ENCODE results near the gene ADGRG3. TPM values are rescaled to one million over a fixed set of nuclear protein-coding genes. Genes with fewer than 3 reads are reported as not detected.

The ADGRG3 gene
- total RNA-seq, 5 donors from 2014 or later (not counting 1 experiment from before 2014, with no cell fraction given) = 0.16 to 1.8 (median 0.40) TPM; not detected in 1

DNA sequence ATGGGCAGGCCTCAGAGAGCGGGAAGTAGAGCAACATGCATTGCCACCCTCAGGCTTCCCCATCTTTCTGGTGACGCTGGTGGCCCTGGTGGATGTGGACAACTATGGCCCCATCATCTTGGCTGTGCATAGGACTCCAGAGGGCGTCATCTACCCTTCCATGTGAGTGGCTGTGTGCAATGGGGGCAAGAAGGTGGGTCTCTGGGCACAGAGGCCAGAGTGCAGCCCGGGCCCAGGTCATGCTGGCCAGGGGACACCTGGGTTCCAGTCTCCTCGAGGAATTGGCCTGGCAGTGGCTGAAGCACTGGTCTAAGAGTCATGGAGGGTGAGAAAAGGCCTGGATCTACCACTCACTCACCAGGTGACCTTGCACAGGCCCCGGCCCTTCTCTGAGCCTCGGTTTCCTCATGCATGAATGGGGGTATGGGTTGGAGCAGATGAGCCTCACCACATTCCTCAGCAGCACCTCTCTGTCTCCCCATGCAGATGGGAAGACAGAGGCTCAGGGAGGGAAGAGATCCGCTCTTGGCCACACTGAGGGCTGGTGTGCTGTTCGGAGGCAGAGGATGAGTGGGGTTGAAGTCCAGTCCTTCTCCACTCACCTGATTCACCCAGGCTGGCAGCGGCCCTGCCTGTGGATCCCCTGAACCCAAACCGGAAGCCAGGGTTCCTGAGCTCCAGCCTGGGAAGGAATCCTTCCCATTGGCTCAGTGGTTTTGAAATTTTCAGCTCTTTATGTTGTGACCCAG is 7.2 kb upstream of the ADGRG3 start:
- Mint-ChIP-seq H3K36me3 (no peaks in the 10 kb centered on the region), H3K9me3 (no peaks in the 10 kb centered on the region), H3K4me1 (peaks cover 0 to 9% (median 7%) of the 10 kb centered on the region in 3 donors), H3K4me3 (no peak overlapping the region), H3K27me3 (no peaks in the 10 kb centered on the region), H3K27ac (no peak overlapping the region)
- Histone ChIP-seq H3K4me1 (ENCODE audit: control insufficient read depth in 1 of 2, extremely low read depth in 1 of 2, insufficient read depth in 2 of 2, low read length in 2 of 2) (peaks cover 0 to 17% of the 10 kb centered on the region in 2 experiments), H3K27me3 (replicated peaks in 1 of 2; ENCODE audit: control insufficient read depth in 2 of 2, extremely low read depth in 1 of 2, insufficient read depth in 2 of 2, low read length in 1 of 2) (no peaks in the 10 kb centered on the region), H3K9me3 (no peaks in the 10 kb centered on the region), H3K4me3 (ENCODE audit: control insufficient read depth in 1 of 2, extremely low read depth in 1 of 2, low read length in 1 of 2) (no peak overlapping the region), H3K27ac (ENCODE audit: low read length) (no peak overlapping the region), H3K36me3 (ENCODE audit: control insufficient read depth in 2 of 2, extremely low read depth in 1 of 2, insufficient read depth in 1 of 2, low read length in 1 of 2) (peaks cover 0 to 45% of the 10 kb centered on the region in 2 donors)
- CTCF ChIA-PET = no interaction called here
- no peak for ATAC-seq (replicated peaks in 1 of 4)
- 81% methylated on average over 5 of the region's 11 CpGs for WGBS (ENCODE audit: insufficient coverage)
- DNase-seq = no peak
- POLR2A ChIA-PET = no interaction called here

DNA sequence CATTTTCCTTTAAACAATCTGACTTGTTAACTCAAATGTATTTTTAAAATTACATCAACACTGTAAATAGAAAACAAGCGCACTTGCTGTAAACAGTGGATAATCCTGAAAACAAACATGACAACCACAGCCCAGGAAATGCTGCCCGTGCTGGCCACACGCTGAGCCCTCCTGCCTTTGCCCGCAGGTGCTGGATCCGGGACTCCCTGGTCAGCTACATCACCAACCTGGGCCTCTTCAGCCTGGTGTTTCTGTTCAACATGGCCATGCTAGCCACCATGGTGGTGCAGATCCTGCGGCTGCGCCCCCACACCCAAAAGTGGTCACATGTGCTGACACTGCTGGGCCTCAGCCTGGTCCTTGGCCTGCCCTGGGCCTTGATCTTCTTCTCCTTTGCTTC is 6.6 kb upstream of the ADGRG3 start:
- Histone ChIP-seq H3K9me3 (no peaks in the 10 kb centered on the region), H3K27ac (ENCODE audit: low read length) (no peak overlapping the region), H3K4me1 (ENCODE audit: control insufficient read depth in 1 of 2, extremely low read depth in 1 of 2, insufficient read depth in 2 of 2, low read length in 2 of 2) (peaks cover 0 to 10% of the 10 kb centered on the region in 2 experiments), H3K27me3 (replicated peaks in 1 of 2; ENCODE audit: control insufficient read depth in 2 of 2, extremely low read depth in 1 of 2, insufficient read depth in 2 of 2, low read length in 1 of 2) (no peaks in the 10 kb centered on the region), H3K4me3 (ENCODE audit: control insufficient read depth in 1 of 2, extremely low read depth in 1 of 2, low read length in 1 of 2) (no peak overlapping the region), H3K36me3 (ENCODE audit: control insufficient read depth in 2 of 2, extremely low read depth in 1 of 2, insufficient read depth in 1 of 2, low read length in 1 of 2) (peaks cover 0 to 43% of the 10 kb centered on the region in 2 donors)
- ATAC-seq (replicated peaks in 1 of 4) = no peak
- ChIA-PET POLR2A (no interaction called here), CTCF (no interaction called here)
- no peaks in the 10 kb centered on the region for H3K9me3 Mint-ChIP-seq
- H3K4me3 Mint-ChIP-seq = no peak overlapping the region
- H3K27me3 Mint-ChIP-seq = no peaks in the 10 kb centered on the region
- peaks cover 0 to 3% (median under 1%) of the 10 kb centered on the region in 3 donors for H3K4me1 Mint-ChIP-seq
- no peaks in the 10 kb centered on the region for H3K36me3 Mint-ChIP-seq
- WGBS (ENCODE audit: insufficient coverage) = 89% methylated on average over 7 of the region's 7 CpGs
- no peak overlapping the region for H3K27ac Mint-ChIP-seq
- no peak for DNase-seq

DNA sequence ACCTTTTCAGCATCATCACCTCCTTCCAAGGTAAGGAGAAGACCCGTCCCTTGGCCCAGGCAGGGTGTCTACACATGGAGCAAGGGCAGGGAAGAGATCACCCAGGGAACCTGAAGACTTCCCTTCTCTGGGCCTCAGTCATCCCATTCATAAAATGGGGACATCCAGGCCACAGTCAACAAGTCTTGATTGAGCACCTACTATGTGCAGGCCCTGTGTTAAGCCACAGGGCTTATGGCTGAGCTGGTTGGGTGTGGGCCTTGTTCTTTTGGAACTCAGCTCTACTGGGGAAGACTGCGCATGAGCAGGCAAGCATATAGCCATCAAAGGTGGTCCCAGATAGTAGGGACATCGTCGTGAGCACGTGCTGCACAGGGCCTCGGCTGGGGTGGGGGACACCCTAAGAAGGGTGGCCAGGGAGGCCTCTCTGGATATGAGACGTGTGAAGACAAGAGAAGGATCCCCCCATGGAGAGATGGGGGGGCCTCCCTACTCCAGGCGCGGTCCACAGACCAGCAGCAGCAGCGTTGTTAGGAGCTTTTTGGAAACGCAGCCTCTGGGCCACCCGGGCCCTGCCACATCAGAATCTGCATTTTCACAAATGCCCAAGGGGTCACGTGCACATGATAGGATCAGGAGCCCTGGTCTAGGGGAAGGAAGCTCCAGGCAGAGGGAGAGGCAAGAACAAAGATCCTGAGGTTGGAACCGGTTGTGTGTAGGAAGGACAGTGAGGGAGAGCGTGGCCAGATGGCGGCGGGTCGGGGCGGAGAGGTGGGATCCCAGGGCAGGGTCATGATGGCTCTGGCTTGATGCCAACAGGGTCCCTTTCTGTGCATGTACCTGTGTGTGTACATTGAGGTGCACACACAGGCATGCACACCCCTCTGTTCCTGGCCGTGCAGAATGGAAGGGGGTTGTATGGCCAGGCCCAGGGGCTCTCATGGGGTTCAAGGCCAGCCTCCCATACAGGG is 5.9 kb upstream of the ADGRG3 start:
- no peak overlapping the region for H3K27ac Mint-ChIP-seq
- 88% methylated on average over 13 of the region's 20 CpGs for WGBS (ENCODE audit: insufficient coverage)
- no peak for ATAC-seq (replicated peaks in 1 of 4)

DNA sequence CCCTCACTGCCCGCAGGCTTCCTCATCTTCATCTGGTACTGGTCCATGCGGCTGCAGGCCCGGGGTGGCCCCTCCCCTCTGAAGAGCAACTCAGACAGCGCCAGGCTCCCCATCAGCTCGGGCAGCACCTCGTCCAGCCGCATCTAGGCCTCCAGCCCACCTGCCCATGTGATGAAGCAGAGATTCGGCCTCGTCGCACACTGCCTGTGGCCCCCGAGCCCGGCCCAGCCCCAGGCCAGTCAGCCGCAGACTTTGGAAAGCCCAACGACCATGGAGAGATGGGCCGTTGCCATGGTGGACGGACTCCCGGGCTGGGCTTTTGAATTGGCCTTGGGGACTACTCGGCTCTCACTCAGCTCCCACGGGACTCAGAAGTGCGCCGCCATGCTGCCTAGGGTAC is 4.7 kb upstream of the ADGRG3 start:
- ATAC-seq (replicated peaks in 1 of 4) (no peak), DNase-seq (no peak)
- H3K27ac Mint-ChIP-seq = no peak overlapping the region
- Histone ChIP-seq H3K36me3 (ENCODE audit: control insufficient read depth in 2 of 2, extremely low read depth in 1 of 2, insufficient read depth in 1 of 2, low read length in 1 of 2) (peaks cover 0 to 32% of the 10 kb centered on the region in 2 donors), H3K27ac (ENCODE audit: low read length) (no peak overlapping the region), H3K9me3 (no peaks in the 10 kb centered on the region), H3K27me3 (replicated peaks in 1 of 2; ENCODE audit: control insufficient read depth in 2 of 2, extremely low read depth in 1 of 2, insufficient read depth in 2 of 2, low read length in 1 of 2) (peaks cover 0 to 5% of the 10 kb centered on the region in 2 experiments), H3K4me1 (ENCODE audit: control insufficient read depth in 1 of 2, extremely low read depth in 1 of 2, insufficient read depth in 2 of 2, low read length in 2 of 2) (peaks cover 0 to 2% of the 10 kb centered on the region in 2 experiments), H3K4me3 (ENCODE audit: control insufficient read depth in 1 of 2, extremely low read depth in 1 of 2, low read length in 1 of 2) (no peak overlapping the region)
- no peak overlapping the region for H3K4me3 Mint-ChIP-seq
- no peaks in the 10 kb centered on the region for H3K36me3 Mint-ChIP-seq
- H3K27me3 Mint-ChIP-seq = no peaks in the 10 kb centered on the region
- no peaks in the 10 kb centered on the region for H3K4me1 Mint-ChIP-seq
- ChIA-PET CTCF (no interaction called here), POLR2A (no interaction called here)
- WGBS (ENCODE audit: insufficient coverage) = 87% methylated on average over 20 of the region's 21 CpGs
- no peaks in the 10 kb centered on the region for H3K9me3 Mint-ChIP-seq

More for the DNA sequence above, 5.9 kb upstream of the ADGRG3 start:
- peaks cover 0 to 3% of the 10 kb centered on the region in 2 experiments for H3K4me1 ChIP-seq (ENCODE audit: control insufficient read depth in 1 of 2, extremely low read depth in 1 of 2, insufficient read depth in 2 of 2, low read length in 2 of 2)
- Mint-ChIP-seq H3K4me1 (no peaks in the 10 kb centered on the region), H3K27me3 (no peaks in the 10 kb centered on the region), H3K36me3 (no peaks in the 10 kb centered on the region), H3K9me3 (no peaks in the 10 kb centered on the region), H3K4me3 (no peak overlapping the region)
- ChIA-PET POLR2A (no interaction called here), CTCF (interaction anchor here in 1 of 2 donors (0.5 kb wide), 1 partner anchor 80 kb away, joined by 3 read pairs; no protein-coding TSS in a partner anchor)
- no peak for DNase-seq
- H3K36me3 ChIP-seq (ENCODE audit: control insufficient read depth in 2 of 2, extremely low read depth in 1 of 2, insufficient read depth in 1 of 2, low read length in 1 of 2) = peaks cover 0 to 39% of the 10 kb centered on the region in 2 donors
- H3K27me3 ChIP-seq (replicated peaks in 1 of 2; ENCODE audit: control insufficient read depth in 2 of 2, extremely low read depth in 1 of 2, insufficient read depth in 2 of 2, low read length in 1 of 2) = no peaks in the 10 kb centered on the region
- H3K27ac ChIP-seq (ENCODE audit: low read length) = no peak overlapping the region
- no peak overlapping the region for H3K4me3 ChIP-seq (ENCODE audit: control insufficient read depth in 1 of 2, extremely low read depth in 1 of 2, low read length in 1 of 2)
- H3K9me3 ChIP-seq = no peaks in the 10 kb centered on the region

DNA sequence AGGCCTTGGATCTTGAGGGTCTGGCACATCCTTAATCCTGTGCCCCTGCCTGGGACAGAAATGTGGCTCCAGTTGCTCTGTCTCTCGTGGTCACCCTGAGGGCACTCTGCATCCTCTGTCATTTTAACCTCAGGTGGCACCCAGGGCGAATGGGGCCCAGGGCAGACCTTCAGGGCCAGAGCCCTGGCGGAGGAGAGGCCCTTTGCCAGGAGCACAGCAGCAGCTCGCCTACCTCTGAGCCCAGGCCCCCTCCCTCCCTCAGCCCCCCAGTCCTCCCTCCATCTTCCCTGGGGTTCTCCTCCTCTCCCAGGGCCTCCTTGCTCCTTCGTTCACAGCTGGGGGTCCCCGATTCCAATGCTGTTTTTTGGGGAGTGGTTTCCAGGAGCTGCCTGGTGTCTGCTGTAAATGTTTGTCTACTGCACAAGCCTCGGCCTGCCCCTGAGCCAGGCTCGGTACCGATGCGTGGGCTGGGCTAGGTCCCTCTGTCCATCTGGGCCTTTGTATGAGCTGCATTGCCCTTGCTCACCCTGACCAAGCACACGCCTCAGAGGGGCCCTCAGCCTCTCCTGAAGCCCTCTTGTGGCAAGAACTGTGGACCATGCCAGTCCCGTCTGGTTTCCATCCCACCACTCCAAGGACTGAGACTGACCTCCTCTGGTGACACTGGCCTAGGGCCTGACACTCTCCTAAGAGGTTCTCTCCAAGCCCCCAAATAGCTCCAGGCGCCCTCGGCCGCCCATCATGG is 4.0 kb upstream of the ADGRG3 start:
- Mint-ChIP-seq H3K9me3 (no peaks in the 10 kb centered on the region), H3K27me3 (no peaks in the 10 kb centered on the region), H3K4me1 (no peaks in the 10 kb centered on the region), H3K4me3 (no peak overlapping the region), H3K36me3 (no peaks in the 10 kb centered on the region), H3K27ac (no peak overlapping the region)
- DNase-seq = no peak
- Histone ChIP-seq H3K9me3 (no peaks in the 10 kb centered on the region), H3K4me1 (ENCODE audit: control insufficient read depth in 1 of 2, extremely low read depth in 1 of 2, insufficient read depth in 2 of 2, low read length in 2 of 2) (no peaks in the 10 kb centered on the region), H3K4me3 (ENCODE audit: control insufficient read depth in 1 of 2, extremely low read depth in 1 of 2, low read length in 1 of 2) (no peak overlapping the region), H3K27ac (ENCODE audit: low read length) (no peak overlapping the region), H3K27me3 (replicated peaks in 1 of 2; ENCODE audit: control insufficient read depth in 2 of 2, extremely low read depth in 1 of 2, insufficient read depth in 2 of 2, low read length in 1 of 2) (peaks cover 0 to 5% of the 10 kb centered on the region in 2 experiments), H3K36me3 (ENCODE audit: control insufficient read depth in 2 of 2, extremely low read depth in 1 of 2, insufficient read depth in 1 of 2, low read length in 1 of 2) (peaks cover 0 to 25% of the 10 kb centered on the region in 2 donors)
- CTCF ChIA-PET = no interaction called here
- WGBS (ENCODE audit: insufficient coverage) = 68% methylated on average over 7 of the region's 15 CpGs
- ATAC-seq (replicated peaks in 1 of 4) = no peak
- POLR2A ChIA-PET = interaction anchor here in 1 of 2 donors (0.7 kb wide), 1 partner anchor 202 kb away, joined by 4 read pairs; the partner anchor contains the start of gene POLR2C

DNA sequence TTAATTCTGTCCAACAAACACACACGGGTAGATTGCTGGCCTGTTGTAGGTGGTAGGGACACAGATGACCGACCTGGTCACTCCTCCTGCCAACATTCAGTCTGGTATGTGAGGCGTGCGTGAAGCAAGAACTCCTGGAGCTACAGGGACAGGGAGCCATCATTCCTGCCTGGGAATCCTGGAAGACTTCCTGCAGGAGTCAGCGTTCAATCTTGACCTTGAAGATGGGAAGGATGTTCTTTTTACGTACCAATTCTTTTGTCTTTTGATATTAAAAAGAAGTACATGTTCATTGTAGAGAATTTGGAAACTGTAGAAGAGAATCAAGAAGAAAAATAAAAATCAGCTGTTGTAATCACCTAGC is 3.5 kb upstream of the ADGRG3 start:
- H3K27me3 ChIP-seq (replicated peaks in 1 of 2; ENCODE audit: control insufficient read depth in 2 of 2, extremely low read depth in 1 of 2, insufficient read depth in 2 of 2, low read length in 1 of 2) = peaks cover 0 to 5% of the 10 kb centered on the region in 2 experiments
- DNase-seq = no peak
- ATAC-seq (replicated peaks in 1 of 4) = no peak
- CTCF ChIA-PET = no interaction called here
- Mint-ChIP-seq H3K4me3 (no peak overlapping the region), H3K4me1 (no peaks in the 10 kb centered on the region), H3K36me3 (no peaks in the 10 kb centered on the region), H3K9me3 (no peaks in the 10 kb centered on the region), H3K27me3 (no peaks in the 10 kb centered on the region), H3K27ac (no peak overlapping the region)
- H3K27ac ChIP-seq (ENCODE audit: low read length) = no peak overlapping the region
- peaks cover 0 to 25% of the 10 kb centered on the region in 2 donors for H3K36me3 ChIP-seq (ENCODE audit: control insufficient read depth in 2 of 2, extremely low read depth in 1 of 2, insufficient read depth in 1 of 2, low read length in 1 of 2)
- no peaks in the 10 kb centered on the region for H3K9me3 ChIP-seq
- H3K4me3 ChIP-seq (ENCODE audit: control insufficient read depth in 1 of 2, extremely low read depth in 1 of 2, low read length in 1 of 2) = no peak overlapping the region
- 98% methylated on average over 4 of the region's 6 CpGs for whole genome bisulfite sequencing (ENCODE audit: insufficient coverage)
- H3K4me1 ChIP-seq (ENCODE audit: control insufficient read depth in 1 of 2, extremely low read depth in 1 of 2, insufficient read depth in 2 of 2, low read length in 2 of 2) = no peaks in the 10 kb centered on the region
- POLR2A ChIA-PET = interaction anchor here in 1 of 2 donors (0.7 kb wide), 1 partner anchor 202 kb away, joined by 4 read pairs; the partner anchor contains the start of gene POLR2C

Measured in T-cell (primary cell).